ENCODE measurements around the gene TTLL10.
"Not testable (repeated sequence)": the region's sequence is repeated elsewhere in the genome, so short reads cannot be mapped to it uniquely, and the experiment has no call there.

Gene TTLL10

GRCh38 chr1:1189111-1189510 is 15.4 kb downstream of the TTLL10 start:
- DNase-seq (ENCODE audit: low spot score) = no peak

GRCh38 chr1:1191734-1192133 is 18.1 kb downstream of the TTLL10 start:
- DNase-seq (ENCODE audit: low spot score) = no peak

- DNase-seq (ENCODE audit: low spot score) = no peak
Measured at GRCh38 chr1:1194723-1195122, 21.0 kb downstream of the TTLL10 start.

GRCh38 chr1:1195726-1196125 is 22.0 kb downstream of the TTLL10 start:
- not testable (repeated sequence) for DNase-seq (ENCODE audit: low spot score)

- DNase-seq (ENCODE audit: low spot score) = no peak
Measured at GRCh38 chr1:1196431-1197187, 22.9 kb downstream of the TTLL10 start.

GRCh38 chr1:1197188-1197500 is 23.5 kb downstream of the TTLL10 start:
- no peak for DNase-seq (ENCODE audit: low spot score)

GRCh38 chr1:1197551-1198422 is 24.1 kb downstream of the TTLL10 start:
- no peak for DNase-seq (ENCODE audit: low spot score)

GRCh38 chr1:1198423-1199140 is 24.9 kb downstream of the TTLL10 start:
- no peak for DNase-seq (ENCODE audit: low spot score)

- DNase-seq (ENCODE audit: low spot score) = no peak
Measured at GRCh38 chr1:1199141-1199960, 25.7 kb downstream of the TTLL10 start.

- no peak for DNase-seq (ENCODE audit: low spot score)
Measured at GRCh38 chr1:1199961-1200875, 26.5 kb downstream of the TTLL10 start.

- peak; percentile 84 for DNase-seq (ENCODE audit: low spot score)
Measured at GRCh38 chr1:1200876-1201810, 27.5 kb downstream of the TTLL10 start.

- no peak for DNase-seq (ENCODE audit: low spot score)
Measured at GRCh38 chr1:1202831-1203560, 29.3 kb downstream of the TTLL10 start.

- DNase-seq (ENCODE audit: low spot score) = no peak
Measured at GRCh38 chr1:1203561-1204424, 30.1 kb downstream of the TTLL10 start.

- no peak for DNase-seq (ENCODE audit: low spot score)
Measured at GRCh38 chr1:1204425-1204920, 30.8 kb downstream of the TTLL10 start.

GRCh38 chr1:1204998-1205768 is 31.5 kb downstream of the TTLL10 start:
- DNase-seq (ENCODE audit: low spot score) = no peak

GRCh38 chr1:1205769-1206375 is 32.2 kb downstream of the TTLL10 start:
- no peak for DNase-seq (ENCODE audit: low spot score)

Measured in CD4-positive, alpha-beta T cell treated with Interleukin-6 at 100 ng/mL for 8 hours (primary cell).